ENCODE data around the gene AREG.

AREG gene

GRCh38 chr4:74415602-74416300 is 29.2 kb upstream of the AREG start:
- CTCF ChIA-PET: no interaction called here
- POLR2A ChIA-PET: no interaction called here
- no peak for TF ChIP-seq ELF4 (IDR thresholded peaks at IDR 0.05)
- no peak for TF ChIP-seq HDGF (IDR thresholded peaks at IDR 0.05; ENCODE audit: borderline replicate concordance)
- no peak for TF ChIP-seq FOXM1 (IDR thresholded peaks at IDR 0.05; ENCODE audit: borderline replicate concordance)
- no peak for TF ChIP-seq ZNF384 (IDR thresholded peaks at IDR 0.05)
- TF ChIP-seq LEF1 (IDR thresholded peaks at IDR 0.05; ENCODE audit: borderline replicate concordance): no peak
- TF ChIP-seq SUZ12 (IDR thresholded peaks at IDR 0.05): no peak
- TF ChIP-seq NFRKB (IDR thresholded peaks at IDR 0.05): no peak
- no peak for TF ChIP-seq PKNOX1 (IDR thresholded peaks at IDR 0.05)
- TF ChIP-seq ARNT (IDR thresholded peaks at IDR 0.05): no peak
- TF ChIP-seq SP1 (IDR thresholded peaks at IDR 0.05): no peak
- no peak for TF ChIP-seq L3MBTL2 (conservative IDR thresholded peaks at IDR 0.05)
- TF ChIP-seq BHLHE40 (IDR thresholded peaks at IDR 0.05; ENCODE audit: borderline replicate concordance): no peak
- TF ChIP-seq TARDBP (IDR thresholded peaks at IDR 0.05): no peak
- TF ChIP-seq FOXA1 (IDR thresholded peaks at IDR 0.05): no peak
- no peak for TF ChIP-seq CTBP1 (IDR thresholded peaks at IDR 0.05; ENCODE audit: borderline replicate concordance)
- no peak for TF ChIP-seq FOXK2 (IDR thresholded peaks at IDR 0.05)
- DNase-seq (ENCODE audit: extremely low spot score): no peak

GRCh38 chr4:74418063-74418670 is 26.8 kb upstream of the AREG start:
- CTCF ChIA-PET: no interaction called here
- POLR2A ChIA-PET: no interaction called here
- no peak for TF ChIP-seq CTBP1 (IDR thresholded peaks at IDR 0.05; ENCODE audit: borderline replicate concordance)
- TF ChIP-seq FOXK2 (IDR thresholded peaks at IDR 0.05): no peak
- no peak for TF ChIP-seq L3MBTL2 (conservative IDR thresholded peaks at IDR 0.05)
- no peak for TF ChIP-seq ARNT (IDR thresholded peaks at IDR 0.05)
- TF ChIP-seq SUZ12 (IDR thresholded peaks at IDR 0.05): no peak
- TF ChIP-seq PKNOX1 (IDR thresholded peaks at IDR 0.05): no peak
- no peak for TF ChIP-seq FOXM1 (IDR thresholded peaks at IDR 0.05; ENCODE audit: borderline replicate concordance)
- no peak for TF ChIP-seq NFRKB (IDR thresholded peaks at IDR 0.05)
- TF ChIP-seq ELF4 (IDR thresholded peaks at IDR 0.05): no peak
- no peak for TF ChIP-seq ZNF384 (IDR thresholded peaks at IDR 0.05)
- TF ChIP-seq TARDBP (IDR thresholded peaks at IDR 0.05): no peak
- TF ChIP-seq LEF1 (IDR thresholded peaks at IDR 0.05; ENCODE audit: borderline replicate concordance): no peak
- TF ChIP-seq HDGF (IDR thresholded peaks at IDR 0.05; ENCODE audit: borderline replicate concordance): no peak
- no peak for TF ChIP-seq SP1 (IDR thresholded peaks at IDR 0.05)
- TF ChIP-seq BHLHE40 (IDR thresholded peaks at IDR 0.05; ENCODE audit: borderline replicate concordance): no peak
- no peak for TF ChIP-seq FOXA1 (IDR thresholded peaks at IDR 0.05)

GRCh38 chr4:74420863-74421262 is 24.1 kb upstream of the AREG start:
- no peak for DNase-seq (ENCODE audit: extremely low spot score)
- TF ChIP-seq NFRKB (IDR thresholded peaks at IDR 0.05) (no peak), FOXA1 (IDR thresholded peaks at IDR 0.05) (no peak), LEF1 (IDR thresholded peaks at IDR 0.05; ENCODE audit: borderline replicate concordance) (no peak), ZNF384 (IDR thresholded peaks at IDR 0.05) (no peak), FOXK2 (IDR thresholded peaks at IDR 0.05) (no peak), PKNOX1 (IDR thresholded peaks at IDR 0.05) (no peak), SP1 (IDR thresholded peaks at IDR 0.05) (no peak), HDGF (IDR thresholded peaks at IDR 0.05; ENCODE audit: borderline replicate concordance) (no peak), SUZ12 (IDR thresholded peaks at IDR 0.05) (no peak), TARDBP (IDR thresholded peaks at IDR 0.05) (no peak), FOXM1 (IDR thresholded peaks at IDR 0.05; ENCODE audit: borderline replicate concordance) (no peak), ELF4 (IDR thresholded peaks at IDR 0.05) (no peak), CTBP1 (IDR thresholded peaks at IDR 0.05; ENCODE audit: borderline replicate concordance) (no peak), L3MBTL2 (conservative IDR thresholded peaks at IDR 0.05) (no peak), BHLHE40 (IDR thresholded peaks at IDR 0.05; ENCODE audit: borderline replicate concordance) (no peak), ARNT (IDR thresholded peaks at IDR 0.05) (no peak)
- POLR2A ChIA-PET: no interaction called here
- CTCF ChIA-PET: no interaction called here

More at GRCh38 chr4:74418063-74418670, 26.8 kb upstream of the AREG start:
- DNase-seq (ENCODE audit: extremely low spot score): no peak

GRCh38 chr4:74423104-74423503 is 21.8 kb upstream of the AREG start:
- no peak for TF ChIP-seq HDGF (IDR thresholded peaks at IDR 0.05; ENCODE audit: borderline replicate concordance)
- no peak for TF ChIP-seq CTBP1 (IDR thresholded peaks at IDR 0.05; ENCODE audit: borderline replicate concordance)
- no peak for TF ChIP-seq LEF1 (IDR thresholded peaks at IDR 0.05; ENCODE audit: borderline replicate concordance)
- TF ChIP-seq FOXM1 (IDR thresholded peaks at IDR 0.05; ENCODE audit: borderline replicate concordance): no peak
- TF ChIP-seq L3MBTL2 (conservative IDR thresholded peaks at IDR 0.05): no peak
- no peak for TF ChIP-seq PKNOX1 (IDR thresholded peaks at IDR 0.05)
- TF ChIP-seq ELF4 (IDR thresholded peaks at IDR 0.05): no peak
- no peak for TF ChIP-seq FOXK2 (IDR thresholded peaks at IDR 0.05)
- ChIA-PET CTCF (no interaction called here), POLR2A (no interaction called here)
- no peak for DNase-seq (ENCODE audit: extremely low spot score)

- POLR2A ChIA-PET: no interaction called here
- no peak for DNase-seq (ENCODE audit: extremely low spot score)
- CTCF ChIA-PET: no interaction called here
- no peak for TF ChIP-seq SUZ12 (IDR thresholded peaks at IDR 0.05)
- TF ChIP-seq FOXA1 (IDR thresholded peaks at IDR 0.05): no peak
- TF ChIP-seq FOXM1 (IDR thresholded peaks at IDR 0.05; ENCODE audit: borderline replicate concordance): no peak
- no peak for TF ChIP-seq BHLHE40 (IDR thresholded peaks at IDR 0.05; ENCODE audit: borderline replicate concordance)
- no peak for TF ChIP-seq ELF4 (IDR thresholded peaks at IDR 0.05)
- no peak for TF ChIP-seq LEF1 (IDR thresholded peaks at IDR 0.05; ENCODE audit: borderline replicate concordance)
- TF ChIP-seq ZNF384 (IDR thresholded peaks at IDR 0.05): no peak
- TF ChIP-seq SP1 (IDR thresholded peaks at IDR 0.05): no peak
- TF ChIP-seq FOXK2 (IDR thresholded peaks at IDR 0.05): no peak
- no peak for TF ChIP-seq TARDBP (IDR thresholded peaks at IDR 0.05)
- TF ChIP-seq ARNT (IDR thresholded peaks at IDR 0.05): no peak
- no peak for TF ChIP-seq L3MBTL2 (conservative IDR thresholded peaks at IDR 0.05)
- no peak for TF ChIP-seq HDGF (IDR thresholded peaks at IDR 0.05; ENCODE audit: borderline replicate concordance)
- TF ChIP-seq CTBP1 (IDR thresholded peaks at IDR 0.05; ENCODE audit: borderline replicate concordance): no peak
- TF ChIP-seq PKNOX1 (IDR thresholded peaks at IDR 0.05): no peak
- TF ChIP-seq NFRKB (IDR thresholded peaks at IDR 0.05): no peak
Measured at GRCh38 chr4:74424111-74424510, 20.8 kb upstream of the AREG start.
